ENCODE results near the gene HDAC4. TPM values are rescaled to one million over a fixed set of nuclear protein-coding genes. Genes with fewer than 3 reads are reported as not detected.

HDAC4 gene
- total RNA-seq, 4 donors from 2014 or later = 51.4 to 107 (median 70.8) TPM

- Histone ChIP-seq H3K4me1 (peaks cover 14% of the 10 kb centered on the region), H3K9me3 (no peaks in the 10 kb centered on the region), H3K36me3 (no peaks in the 10 kb centered on the region), H3K4me3 (no peak overlapping the region), H3K27me3 (no peaks in the 10 kb centered on the region), H3K27ac (peak overlapping the region; percentile 31)
- 74% methylated on average over 14 of the region's 20 CpGs for WGBS
- TF ChIP-seq CTCF (IDR thresholded peaks at IDR 0.05) (no peak), POLR2AphosphoS5 (IDR thresholded peaks at IDR 0.05) (no peak), POLR2A (IDR thresholded peaks at IDR 0.05) (no peak)
- DNase-seq (ENCODE audit: low spot score in 2 of 2) = peak; percentile 60 to 77
These were observed 164.6 kb downstream of the HDAC4 start for GRCh38 chr2:239236043-239236807.

- no peaks in the 10 kb centered on the region for H3K27me3 ChIP-seq
- H3K36me3 ChIP-seq = no peaks in the 10 kb centered on the region
- peak; percentile 41 to 51 for DNase-seq (ENCODE audit: low spot score in 2 of 2)
- H3K27ac ChIP-seq = no peak overlapping the region
- 96% methylated on average over 11 of the region's 11 CpGs for WGBS
- no peaks in the 10 kb centered on the region for H3K9me3 ChIP-seq
- peaks cover 21% of the 10 kb centered on the region for H3K4me1 ChIP-seq
- no peak for TF ChIP-seq CTCF (IDR thresholded peaks at IDR 0.05)
- no peak for TF ChIP-seq POLR2A (IDR thresholded peaks at IDR 0.05)
- no peak for TF ChIP-seq POLR2AphosphoS5 (IDR thresholded peaks at IDR 0.05)
- no peak for TF ChIP-seq EP300 (IDR thresholded peaks at IDR 0.05)
- H3K4me3 ChIP-seq = no peak overlapping the region
These were observed 165.5 kb downstream of the HDAC4 start for GRCh38 chr2:239235311-239235710.

- TF ChIP-seq POLR2AphosphoS5 (IDR thresholded peaks at IDR 0.05) (no peak), CTCF (IDR thresholded peaks at IDR 0.05) (no peak), EP300 (IDR thresholded peaks at IDR 0.05) (no peak), POLR2A (IDR thresholded peaks at IDR 0.05) (no peak)
- peaks cover 21% of the 10 kb centered on the region for H3K4me1 ChIP-seq
These were observed 166.3 kb downstream of the HDAC4 start for GRCh38 chr2:239234191-239235175.

DNA sequence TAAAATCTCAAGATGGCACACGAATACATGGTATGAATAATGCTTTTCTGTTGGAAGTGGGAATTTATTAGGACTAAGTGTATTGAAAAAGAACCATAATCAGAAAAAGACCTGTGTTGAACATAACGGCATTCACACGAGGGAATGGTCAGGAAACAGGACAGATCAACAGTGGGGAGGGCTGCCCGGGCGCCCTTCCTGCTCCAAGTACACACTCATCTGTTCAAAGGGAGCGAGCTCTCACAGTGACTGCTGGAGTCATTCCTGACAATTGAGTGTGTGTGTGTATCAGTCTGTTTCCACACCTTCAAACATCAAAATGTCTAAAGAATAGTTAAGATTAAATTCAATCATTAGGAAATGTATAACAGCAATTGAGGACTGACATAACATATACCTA is 167.2 kb downstream of the HDAC4 start:
- TF ChIP-seq CTCF (IDR thresholded peaks at IDR 0.05) (no peak), EP300 (IDR thresholded peaks at IDR 0.05) (no peak), POLR2AphosphoS5 (IDR thresholded peaks at IDR 0.05) (no peak), POLR2A (IDR thresholded peaks at IDR 0.05) (no peak)
- WGBS = 90% methylated on average over 6 of the region's 6 CpGs
- peak in 1 of 2 donors; percentile 21 for DNase-seq (ENCODE audit: low spot score in 2 of 2)
- H3K27ac ChIP-seq = no peak overlapping the region
- H3K27me3 ChIP-seq = no peaks in the 10 kb centered on the region
- no peaks in the 10 kb centered on the region for H3K36me3 ChIP-seq
- H3K9me3 ChIP-seq = no peaks in the 10 kb centered on the region
- H3K4me1 ChIP-seq = peaks cover 21% of the 10 kb centered on the region
- H3K4me3 ChIP-seq = no peak overlapping the region

More at GRCh38 chr2:239234191-239235175, 166.3 kb downstream of the HDAC4 start:
- Histone ChIP-seq H3K4me3 (no peak overlapping the region), H3K27ac (no peak overlapping the region), H3K36me3 (no peaks in the 10 kb centered on the region), H3K9me3 (no peaks in the 10 kb centered on the region), H3K27me3 (no peaks in the 10 kb centered on the region)
- peak; percentile 40 to 56 for DNase-seq (ENCODE audit: low spot score in 2 of 2)
- 78% methylated on average over 22 of the region's 22 CpGs for WGBS

GRCh38 chr2:239232195-239232578 is 168.6 kb downstream of the HDAC4 start:
- Histone ChIP-seq H3K27ac (no peak overlapping the region), H3K36me3 (no peaks in the 10 kb centered on the region), H3K4me1 (peaks cover 25% of the 10 kb centered on the region), H3K27me3 (no peaks in the 10 kb centered on the region), H3K9me3 (no peaks in the 10 kb centered on the region), H3K4me3 (no peak overlapping the region)
- no peak for TF ChIP-seq CTCF (IDR thresholded peaks at IDR 0.05)
- no peak for TF ChIP-seq POLR2A (IDR thresholded peaks at IDR 0.05)
- TF ChIP-seq EP300 (IDR thresholded peaks at IDR 0.05) = no peak
- peak in 1 of 2 donors; percentile 11 for DNase-seq (ENCODE audit: low spot score in 2 of 2)
- WGBS = 96% methylated on average over 6 of the region's 6 CpGs
